WTC11 (cell line): ENCODE measurements around the gene GPS2.

Experiments used
- CTCF ChIP-seq: fragments of 200-600 bp; IDR thresholded peaks from 2 replicates; pipeline ENCODE4 v1.8.0; 2022; ENCODE audit warnings: antibody characterized with exemption
- ESRRA ChIP-seq: sonication (generic); formaldehyde crosslinking; IDR thresholded peaks from 2 replicates; pipeline ENCODE4 v1.8.1; 2022; ENCODE audit warnings: mild to moderate bottlenecking, missing genetic modification reagents, borderline replicate concordance
- SMAD4 ChIP-seq: sonication (generic); formaldehyde crosslinking; IDR thresholded peaks from 2 replicates; pipeline ENCODE4 v1.8.0; 2022; ENCODE audit warnings: mild to moderate bottlenecking, missing genetic modification reagents
- USF1 ChIP-seq: sonication (generic); formaldehyde crosslinking; IDR thresholded peaks from 2 replicates; pipeline ENCODE4 v1.8.0; 2022; ENCODE audit warnings: mild to moderate bottlenecking, missing genetic modification reagents
- ZBTB43 ChIP-seq: sonication (generic); formaldehyde crosslinking; IDR thresholded peaks from 2 replicates; pipeline ENCODE4 v1.8.1; 2023; ENCODE audit warnings: mild to moderate bottlenecking, missing genetic modification reagents
- ZNF423 ChIP-seq: fragments of 250-450 bp; sonication (Bioruptor Pico); IDR thresholded peaks from 2 replicates; pipeline ENCODE4 v2.1.2; 2022; ENCODE audit warnings: mild to moderate bottlenecking, moderate library complexity
- TF ChIP-seq, protein P1 (sequence below): sonication (generic); formaldehyde crosslinking; IDR thresholded peaks from 2 replicates; pipeline ENCODE4 v1.8.1; 2022; ENCODE audit warnings: low read depth, missing genetic modification reagents, borderline replicate concordance
- TF ChIP-seq, protein P2 (sequence below): sonication (generic); formaldehyde crosslinking; conservative IDR thresholded peaks from 2 replicates; pipeline ENCODE4 v1.8.1; 2022; ENCODE audit warnings: mild to moderate bottlenecking, missing genetic modification reagents
- TF ChIP-seq, protein P3 (sequence below): sonication (generic); formaldehyde crosslinking; IDR thresholded peaks from 2 replicates; pipeline ENCODE4 v1.8.1; 2023; ENCODE audit warnings: mild to moderate bottlenecking, moderate library complexity, missing genetic modification reagents

- TF ChIP-seq CTCF, result no peak
- TF ChIP-seq, protein P1, sequence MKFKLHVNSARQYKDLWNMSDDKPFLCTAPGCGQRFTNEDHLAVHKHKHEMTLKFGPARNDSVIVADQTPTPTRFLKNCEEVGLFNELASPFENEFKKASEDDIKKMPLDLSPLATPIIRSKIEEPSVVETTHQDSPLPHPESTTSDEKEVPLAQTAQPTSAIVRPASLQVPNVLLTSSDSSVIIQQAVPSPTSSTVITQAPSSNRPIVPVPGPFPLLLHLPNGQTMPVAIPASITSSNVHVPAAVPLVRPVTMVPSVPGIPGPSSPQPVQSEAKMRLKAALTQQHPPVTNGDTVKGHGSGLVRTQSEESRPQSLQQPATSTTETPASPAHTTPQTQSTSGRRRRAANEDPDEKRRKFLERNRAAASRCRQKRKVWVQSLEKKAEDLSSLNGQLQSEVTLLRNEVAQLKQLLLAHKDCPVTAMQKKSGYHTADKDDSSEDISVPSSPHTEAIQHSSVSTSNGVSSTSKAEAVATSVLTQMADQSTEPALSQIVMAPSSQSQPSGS, result no peak
- no peak for TF ChIP-seq ZNF423 (CRISPR knock-in tag)
- no peak for TF ChIP-seq ESRRA (CRISPR knock-in tag)
- no peak for TF ChIP-seq ZBTB43 (CRISPR knock-in tag)
- TF ChIP-seq, protein P2, sequence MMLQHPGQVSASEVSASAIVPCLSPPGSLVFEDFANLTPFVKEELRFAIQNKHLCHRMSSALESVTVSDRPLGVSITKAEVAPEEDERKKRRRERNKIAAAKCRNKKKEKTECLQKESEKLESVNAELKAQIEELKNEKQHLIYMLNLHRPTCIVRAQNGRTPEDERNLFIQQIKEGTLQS (CRISPR knock-in tag), result no peak
- TF ChIP-seq, protein P3, sequence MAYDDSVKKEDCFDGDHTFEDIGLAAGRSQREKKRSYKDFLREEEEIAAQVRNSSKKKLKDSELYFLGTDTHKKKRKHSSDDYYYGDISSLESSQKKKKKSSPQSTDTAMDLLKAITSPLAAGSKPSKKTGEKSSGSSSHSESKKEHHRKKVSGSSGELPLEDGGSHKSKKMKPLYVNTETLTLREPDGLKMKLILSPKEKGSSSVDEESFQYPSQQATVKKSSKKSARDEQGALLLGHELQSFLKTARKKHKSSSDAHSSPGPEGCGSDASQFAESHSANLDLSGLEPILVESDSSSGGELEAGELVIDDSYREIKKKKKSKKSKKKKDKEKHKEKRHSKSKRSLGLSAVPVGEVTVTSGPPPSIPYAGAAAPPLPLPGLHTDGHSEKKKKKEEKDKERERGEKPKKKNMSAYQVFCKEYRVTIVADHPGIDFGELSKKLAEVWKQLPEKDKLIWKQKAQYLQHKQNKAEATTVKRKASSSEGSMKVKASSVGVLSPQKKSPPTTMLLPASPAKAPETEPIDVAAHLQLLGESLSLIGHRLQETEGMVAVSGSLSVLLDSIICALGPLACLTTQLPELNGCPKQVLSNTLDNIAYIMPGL (CRISPR knock-in tag), result no peak
- no peak for TF ChIP-seq SMAD4
- TF ChIP-seq USF1 (CRISPR knock-in tag), result no peak
Measured at GRCh38 chr17:7311110-7311705, 4.0 kb downstream of the GPS2 start.
